Fibroblast of the aortic adventitia (primary cell): ENCODE results near the gene FOXN3. TPM values are rescaled to one million over a fixed set of nuclear protein-coding genes. Genes with fewer than 3 reads are reported as not detected.

Source experiments
- DNase-seq: peaks from one replicate; pipeline ENCODE4 v3.0.0-alpha.2; 2010; ENCODE audit warnings: low read depth
- H3K4me3 ChIP-seq: 2 replicates; pipeline ENCODE4 v1.5.1; 2011; ENCODE audit warnings: low read depth, mild to moderate bottlenecking, control low read depth, low read length, moderate library complexity
- CTCF ChIP-seq: IDR thresholded peaks from 2 replicates; pipeline ENCODE4 v1.5.1; 2011; ENCODE audit warnings: mild to moderate bottlenecking, low read length, control low read depth, inconsistent platforms; ENCODE audit not compliant: insufficient read depth
- total RNA-seq: library from RNA; depleted of rRNA; stranded (reverse); fragments of >200 nt; gene quantifications from 2 replicates; pipeline ENCODE4 v1.2.3, GENCODE V29; 2012; ENCODE audit warnings: low replicate concordance

Gene FOXN3
- total RNA-seq, 1 donor, result 35.3 TPM

GRCh38 chr14:89294060-89294459 lies 123.0 kb downstream of the FOXN3 start:
- DNase-seq, result no peak
- H3K4me3 ChIP-seq, result no peak overlapping the region
- TF ChIP-seq CTCF, result no peak

- no peak for TF ChIP-seq CTCF
- H3K4me3 ChIP-seq, result no peak overlapping the region
- DNase-seq, result no peak
These were observed 123.6 kb downstream of the FOXN3 start for GRCh38 chr14:89293314-89293916.

GRCh38 chr14:89292579-89293313 lies 124.3 kb downstream of the FOXN3 start:
- no peak for TF ChIP-seq CTCF
- DNase-seq, result no peak
- H3K4me3 ChIP-seq, result no peak overlapping the region

GRCh38 chr14:89291351-89291940 lies 125.6 kb downstream of the FOXN3 start:
- no peak for DNase-seq
- H3K4me3 ChIP-seq, result no peak overlapping the region
- TF ChIP-seq CTCF, result no peak

- no peak overlapping the region for H3K4me3 ChIP-seq
- DNase-seq, result no peak
These were observed 126.2 kb downstream of the FOXN3 start for GRCh38 chr14:89290813-89291212.

GRCh38 chr14:89289477-89289876 lies 127.6 kb downstream of the FOXN3 start:
- no peak overlapping the region for H3K4me3 ChIP-seq
- no peak for TF ChIP-seq CTCF
- DNase-seq, result no peak

More at GRCh38 chr14:89290813-89291212, 126.2 kb downstream of the FOXN3 start:
- TF ChIP-seq CTCF, result no peak
